Measurements from ENCODE around the gene FAM90A1. TPM values are rescaled to one million over a fixed set of nuclear protein-coding genes. Genes with fewer than 3 reads are reported as not detected.
A peak's percentile ranks its signal among the peaks of the same experiment; 100 is the strongest.
"Not testable (repeated sequence)": the region's sequence is repeated elsewhere in the genome, so short reads cannot be mapped to it uniquely, and the experiment has no call there.

FAM90A1 gene, protein sequence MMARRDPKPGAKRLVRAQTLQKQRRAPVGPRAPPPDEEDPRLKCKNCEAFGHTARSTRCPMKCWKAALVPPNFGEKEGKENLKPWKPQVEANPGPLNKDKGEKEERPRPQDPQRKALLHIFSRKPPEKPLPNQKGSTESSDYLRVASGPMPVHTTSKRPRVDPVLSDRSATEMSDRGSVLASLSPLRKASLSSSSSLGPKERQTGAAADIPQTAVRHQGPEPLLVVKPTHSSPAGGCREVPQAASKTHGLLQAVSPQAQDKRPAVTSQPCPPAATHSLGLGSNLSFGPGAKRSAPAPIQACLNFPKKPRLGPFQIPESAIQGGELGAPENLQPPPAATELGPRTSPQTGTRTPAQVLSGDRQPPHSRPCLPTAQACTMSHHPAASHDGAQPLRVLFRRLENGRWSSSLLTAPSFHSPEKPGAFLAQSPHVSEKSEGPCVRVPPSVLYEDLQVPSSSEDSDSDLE
- 0.54 TPM for total RNA-seq
- 0.80 TPM for polyA plus RNA-seq (ENCODE audit: insufficient read depth, low read depth, low replicate concordance)
- long read RNA-seq, donor 1 = 0 reads
- long read RNA-seq, donor 2 = 0 reads
- long read RNA-seq, donor 3 = 0 reads
- long read RNA-seq, donor 4 = 0 reads
- long read RNA-seq, donor 5 = 0 reads
- long read RNA-seq, donor 6 = 0 reads
- long read RNA-seq, donor 7, partial matches to known transcripts = 0 of 2 reads
- long read RNA-seq, donor 7, other reads (novel, unspliced or antisense) = 2 of 2 reads
- long read RNA-seq, donor 8 = 0 reads
- long read RNA-seq, donor 9 = 0 reads
- long read RNA-seq, donor 10 = 0 reads

DNA sequence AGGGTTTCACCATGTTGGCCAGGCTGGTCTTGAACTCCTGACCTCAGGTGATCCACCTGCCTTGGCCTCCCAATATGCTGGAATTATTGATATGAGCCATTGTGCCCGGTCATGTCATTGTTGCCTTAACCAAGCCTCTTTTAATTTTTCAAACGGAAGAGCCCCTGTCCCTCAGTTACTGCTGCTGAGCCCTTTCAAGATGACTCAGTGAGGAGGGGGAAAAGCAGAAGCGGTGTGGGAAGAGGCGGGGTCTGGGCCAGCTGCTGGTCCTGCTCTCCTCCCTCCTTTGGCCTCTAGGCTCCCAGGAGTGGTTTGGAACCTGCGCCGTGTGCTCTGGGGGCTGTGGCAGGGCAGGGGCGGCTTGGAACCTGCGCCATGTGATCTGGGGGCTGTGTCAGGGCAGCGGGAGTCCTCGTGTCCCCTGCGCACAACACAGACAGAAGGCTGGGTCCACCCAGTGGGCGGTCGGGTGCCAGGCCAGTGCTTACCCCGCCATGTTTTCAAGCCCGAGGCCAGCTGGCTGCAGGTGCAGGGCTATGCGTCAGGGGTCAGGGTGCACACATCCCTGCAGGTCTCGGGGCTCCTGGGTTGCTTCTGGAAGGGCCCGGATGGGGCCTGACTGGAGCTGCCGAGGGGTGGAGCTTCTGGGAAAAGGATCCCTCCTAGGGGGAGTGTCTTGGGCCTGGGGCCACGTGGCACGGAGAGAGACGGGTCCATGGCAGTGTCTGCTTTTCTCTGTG is at the start of gene FAM90A1:
FAM90A1 (minus strand) TSS at position 627 of the 740 bp plus-strand sequence. CDS start 2,786 bp downstream, outside the sequence.
- H3K36me3 ChIP-seq (ENCODE audit: control insufficient read depth in 2 of 3, insufficient read depth in 3 of 3, low read length in 3 of 3); H3K27ac ChIP-seq (ENCODE audit: low read depth in 2 of 2, low read length in 2 of 2); intact Hi-C loops (cut with DNase I); H3K27me3 ChIP-seq (ENCODE audit: control insufficient read depth, insufficient read depth, low read length); H3K4me1 ChIP-seq (ENCODE audit: control insufficient read depth in 2 of 3, insufficient read depth in 2 of 3, low read depth in 1 of 3, low read length in 3 of 3); H3K9ac ChIP-seq (ENCODE audit: low read length in 3 of 3); FAIRE-seq; H3K4me3 ChIP-seq (ENCODE audit: low read length in 3 of 3); H3K9me3 ChIP-seq (ENCODE audit: control insufficient read depth in 2 of 3, insufficient read depth in 1 of 3, low read length in 3 of 3): not testable (repeated sequence)
- peak in 4 of 5 donors; percentile 23 to 52 (median 28) for DNase-seq

DNA sequence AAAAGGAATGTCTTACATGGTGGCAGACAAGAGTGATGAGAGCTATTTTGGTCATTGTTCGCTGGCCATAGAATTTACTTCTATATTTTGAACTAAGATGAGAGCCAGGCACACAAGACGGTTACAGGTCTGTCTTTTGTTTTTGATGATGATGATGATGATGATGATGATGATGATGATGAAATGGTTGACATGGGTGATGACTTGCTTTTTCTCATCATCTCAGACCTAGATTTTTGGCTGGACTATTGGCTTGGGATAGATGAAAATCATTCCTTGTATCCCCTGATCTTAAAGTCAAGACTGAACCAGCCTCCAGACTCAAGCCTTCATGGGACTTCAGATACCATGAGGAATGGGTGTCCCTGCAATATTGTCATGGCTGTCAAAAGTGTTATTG is 49.0 kb upstream of the FAM90A1 start:
- H3K4me3 ChIP-seq (ENCODE audit: low read length in 3 of 3); H3K36me3 ChIP-seq (ENCODE audit: control insufficient read depth in 2 of 3, insufficient read depth in 3 of 3, low read length in 3 of 3); H3K9ac ChIP-seq (ENCODE audit: low read length in 3 of 3); DNase-seq; FAIRE-seq; H3K27me3 ChIP-seq (ENCODE audit: control insufficient read depth, insufficient read depth, low read length); H3K27ac ChIP-seq (ENCODE audit: low read depth in 2 of 2, low read length in 2 of 2); intact Hi-C loops (cut with DNase I); H3K9me3 ChIP-seq (ENCODE audit: control insufficient read depth in 2 of 3, insufficient read depth in 1 of 3, low read length in 3 of 3); H3K4me1 ChIP-seq (ENCODE audit: control insufficient read depth in 2 of 3, insufficient read depth in 2 of 3, low read depth in 1 of 3, low read length in 3 of 3): not testable (repeated sequence)

DNA sequence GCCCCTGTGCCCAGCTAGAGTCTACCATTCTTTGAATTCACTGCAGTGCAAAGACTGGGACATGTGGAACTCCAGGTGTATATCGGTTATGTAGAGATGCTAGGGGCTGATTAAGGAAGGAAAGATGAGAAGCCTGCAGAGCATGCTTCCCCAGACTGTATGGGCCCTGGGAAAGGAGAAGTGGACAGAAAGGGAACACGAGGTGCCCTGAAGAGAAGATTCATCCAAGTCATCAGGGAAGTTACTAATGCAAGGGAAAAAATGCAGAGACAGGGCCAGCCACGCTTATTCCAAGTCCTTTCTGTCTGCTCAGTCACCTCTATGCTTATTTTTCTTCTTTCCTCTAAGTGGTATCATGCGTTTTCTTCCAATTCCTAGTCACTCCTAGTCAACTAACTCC is 39.3 kb upstream of the FAM90A1 start:
- H3K4me1 ChIP-seq (ENCODE audit: control insufficient read depth in 2 of 3, insufficient read depth in 2 of 3, low read depth in 1 of 3, low read length in 3 of 3); H3K27ac ChIP-seq (ENCODE audit: low read depth in 2 of 2, low read length in 2 of 2); H3K9me3 ChIP-seq (ENCODE audit: control insufficient read depth in 2 of 3, insufficient read depth in 1 of 3, low read length in 3 of 3); H3K36me3 ChIP-seq (ENCODE audit: control insufficient read depth in 2 of 3, insufficient read depth in 3 of 3, low read length in 3 of 3); H3K27me3 ChIP-seq (ENCODE audit: control insufficient read depth, insufficient read depth, low read length); H3K4me3 ChIP-seq (ENCODE audit: low read length in 3 of 3); DNase-seq; H3K9ac ChIP-seq (ENCODE audit: low read length in 3 of 3); intact Hi-C loops (cut with DNase I); FAIRE-seq: not testable (repeated sequence)

DNA sequence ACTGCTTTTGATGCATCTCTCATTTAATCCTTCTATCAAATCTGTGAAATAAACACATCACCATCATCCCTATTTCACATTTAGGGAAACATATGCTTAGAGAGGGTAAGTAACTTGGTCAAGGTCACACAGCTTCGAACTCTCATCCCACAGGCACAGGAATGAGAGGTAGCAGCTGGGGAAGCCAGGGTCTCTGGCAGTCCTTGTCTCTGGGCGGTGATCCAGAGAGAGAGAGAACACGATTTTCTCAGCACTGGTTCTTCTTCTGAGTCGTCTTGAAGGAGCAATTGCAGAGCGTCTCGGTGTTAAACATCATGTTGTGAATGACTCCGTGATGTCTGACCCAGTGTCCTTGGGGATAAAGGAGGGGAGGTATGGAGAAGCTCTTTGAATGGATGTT is 36.8 kb upstream of the FAM90A1 start:
- H3K27ac ChIP-seq (ENCODE audit: low read depth in 2 of 2, low read length in 2 of 2); H3K9ac ChIP-seq (ENCODE audit: low read length in 3 of 3); H3K27me3 ChIP-seq (ENCODE audit: control insufficient read depth, insufficient read depth, low read length); H3K4me3 ChIP-seq (ENCODE audit: low read length in 3 of 3); intact Hi-C loops (cut with DNase I); DNase-seq; FAIRE-seq; H3K9me3 ChIP-seq (ENCODE audit: control insufficient read depth in 2 of 3, insufficient read depth in 1 of 3, low read length in 3 of 3); H3K36me3 ChIP-seq (ENCODE audit: control insufficient read depth in 2 of 3, insufficient read depth in 3 of 3, low read length in 3 of 3); H3K4me1 ChIP-seq (ENCODE audit: control insufficient read depth in 2 of 3, insufficient read depth in 2 of 3, low read depth in 1 of 3, low read length in 3 of 3): not testable (repeated sequence)

DNA sequence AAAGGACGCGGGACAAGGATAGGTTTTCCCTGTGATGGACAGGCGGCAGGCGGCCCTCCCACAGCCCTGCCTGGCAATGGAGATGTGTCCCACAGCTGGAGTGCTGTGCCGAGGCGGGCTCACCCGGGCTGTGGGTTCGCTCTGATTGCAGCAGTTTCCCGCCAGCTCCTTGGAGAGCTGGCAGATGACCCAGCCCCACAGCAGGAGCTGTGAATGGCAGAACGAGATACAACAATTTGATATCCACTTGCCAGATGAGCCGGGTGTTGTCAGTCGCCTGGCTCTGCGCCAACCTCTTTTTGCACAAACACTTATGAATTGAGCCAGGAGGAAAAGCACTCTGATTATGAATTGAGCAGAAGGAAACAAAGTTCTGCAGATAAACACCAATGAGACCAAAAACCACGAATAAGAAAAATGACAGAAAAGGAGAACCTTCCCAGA is 33.7 kb upstream of the FAM90A1 start:
- H3K4me1 ChIP-seq (ENCODE audit: control insufficient read depth in 2 of 3, insufficient read depth in 2 of 3, low read depth in 1 of 3, low read length in 3 of 3); H3K9me3 ChIP-seq (ENCODE audit: control insufficient read depth in 2 of 3, insufficient read depth in 1 of 3, low read length in 3 of 3); intact Hi-C loops (cut with DNase I); H3K9ac ChIP-seq (ENCODE audit: low read length in 3 of 3); H3K27ac ChIP-seq (ENCODE audit: low read depth in 2 of 2, low read length in 2 of 2); DNase-seq; H3K36me3 ChIP-seq (ENCODE audit: control insufficient read depth in 2 of 3, insufficient read depth in 3 of 3, low read length in 3 of 3); H3K4me3 ChIP-seq (ENCODE audit: low read length in 3 of 3); H3K27me3 ChIP-seq (ENCODE audit: control insufficient read depth, insufficient read depth, low read length); FAIRE-seq: not testable (repeated sequence)

DNA sequence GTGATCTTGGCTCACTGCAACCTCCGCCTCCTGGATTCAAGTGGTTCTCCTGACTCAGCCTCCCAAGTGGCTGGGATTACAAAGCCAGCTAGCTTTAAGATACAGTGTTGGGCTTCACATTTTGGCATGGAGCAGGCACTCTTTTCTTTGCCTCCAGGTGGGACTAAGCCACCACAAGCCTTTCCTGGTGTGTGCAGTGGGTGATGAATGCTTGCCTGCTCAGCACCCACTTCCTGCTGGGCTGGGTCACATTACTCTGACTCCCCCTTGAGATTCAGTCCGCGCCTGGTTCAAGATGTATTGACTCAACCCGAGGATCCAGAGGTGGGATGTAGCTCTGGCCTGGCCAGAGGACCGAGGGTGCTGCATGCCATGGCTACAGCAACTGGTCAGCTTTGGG is 28.9 kb upstream of the FAM90A1 start:
- H3K27ac ChIP-seq (ENCODE audit: low read depth in 2 of 2, low read length in 2 of 2); FAIRE-seq; DNase-seq; H3K36me3 ChIP-seq (ENCODE audit: control insufficient read depth in 2 of 3, insufficient read depth in 3 of 3, low read length in 3 of 3); H3K4me1 ChIP-seq (ENCODE audit: control insufficient read depth in 2 of 3, insufficient read depth in 2 of 3, low read depth in 1 of 3, low read length in 3 of 3); H3K27me3 ChIP-seq (ENCODE audit: control insufficient read depth, insufficient read depth, low read length); H3K9me3 ChIP-seq (ENCODE audit: control insufficient read depth in 2 of 3, insufficient read depth in 1 of 3, low read length in 3 of 3); H3K4me3 ChIP-seq (ENCODE audit: low read length in 3 of 3); intact Hi-C loops (cut with DNase I); H3K9ac ChIP-seq (ENCODE audit: low read length in 3 of 3): not testable (repeated sequence)

DNA sequence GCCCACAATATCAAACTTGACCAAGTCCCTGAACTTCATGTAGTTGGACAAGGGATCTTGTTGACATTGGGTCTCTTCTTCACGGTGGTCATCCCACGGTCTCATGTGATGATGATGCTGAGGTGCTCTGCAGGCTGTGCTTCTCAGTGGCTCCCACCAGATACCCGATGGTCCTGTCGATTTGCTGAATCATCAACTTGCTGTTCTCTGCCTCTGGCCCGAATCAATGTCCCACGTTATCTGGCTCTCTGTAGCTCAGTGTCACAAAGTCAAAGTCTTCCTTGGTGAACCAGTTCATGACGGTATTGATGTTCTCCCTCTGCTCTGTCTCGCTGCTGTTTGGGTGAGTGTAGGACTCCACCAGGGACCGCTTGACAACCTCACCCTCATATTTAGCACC is 27.3 kb upstream of the FAM90A1 start:
- H3K27me3 ChIP-seq (ENCODE audit: control insufficient read depth, insufficient read depth, low read length); H3K36me3 ChIP-seq (ENCODE audit: control insufficient read depth in 2 of 3, insufficient read depth in 3 of 3, low read length in 3 of 3); H3K9me3 ChIP-seq (ENCODE audit: control insufficient read depth in 2 of 3, insufficient read depth in 1 of 3, low read length in 3 of 3); FAIRE-seq; H3K27ac ChIP-seq (ENCODE audit: low read depth in 2 of 2, low read length in 2 of 2); intact Hi-C loops (cut with DNase I); H3K9ac ChIP-seq (ENCODE audit: low read length in 3 of 3); H3K4me3 ChIP-seq (ENCODE audit: low read length in 3 of 3); H3K4me1 ChIP-seq (ENCODE audit: control insufficient read depth in 2 of 3, insufficient read depth in 2 of 3, low read depth in 1 of 3, low read length in 3 of 3); DNase-seq: not testable (repeated sequence)
